C4-2B (cell line): ENCODE results near the gene PSAP.

Source experiments
- ZFX ChIP-seq: fragments of 450-650 bp; IDR thresholded peaks from 2 replicates; pipeline ENCODE4 v1.6.1; 2017
- TF ChIP-seq, protein P1 (sequence below): fragments of 450-650 bp; conservative IDR thresholded peaks from 2 replicates; pipeline ENCODE4 v1.5.1; 2017; ENCODE audit warnings: mild to moderate bottlenecking

DNA sequence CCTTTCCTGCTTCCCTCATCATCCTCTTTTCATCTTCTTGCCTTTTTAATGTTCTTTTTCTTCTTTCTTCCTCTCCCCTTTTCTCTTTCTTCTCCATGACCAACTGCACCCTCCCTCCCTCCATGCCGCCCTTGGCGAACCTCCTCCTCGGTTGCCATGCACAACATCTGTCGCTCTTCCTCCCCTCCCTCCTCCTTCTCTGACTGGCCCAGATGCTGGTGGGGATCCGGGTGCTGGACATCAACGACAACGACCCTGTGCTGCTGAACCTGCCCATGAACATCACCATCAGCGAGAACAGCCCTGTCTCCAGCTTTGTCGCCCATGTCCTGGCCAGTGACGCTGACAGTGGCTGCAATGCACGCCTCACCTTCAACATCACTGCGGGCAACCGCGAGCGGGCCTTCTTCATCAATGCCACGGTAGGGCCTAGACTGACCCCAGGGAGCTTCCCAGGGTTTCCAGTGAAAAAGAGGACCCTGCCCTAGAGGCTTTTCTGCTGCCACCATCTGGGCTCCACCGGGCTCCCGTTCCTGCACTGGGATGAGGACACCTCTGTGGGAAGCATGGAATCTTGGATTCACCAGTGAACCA is 66.3 kb downstream of the PSAP start:
- TF ChIP-seq, protein P1, sequence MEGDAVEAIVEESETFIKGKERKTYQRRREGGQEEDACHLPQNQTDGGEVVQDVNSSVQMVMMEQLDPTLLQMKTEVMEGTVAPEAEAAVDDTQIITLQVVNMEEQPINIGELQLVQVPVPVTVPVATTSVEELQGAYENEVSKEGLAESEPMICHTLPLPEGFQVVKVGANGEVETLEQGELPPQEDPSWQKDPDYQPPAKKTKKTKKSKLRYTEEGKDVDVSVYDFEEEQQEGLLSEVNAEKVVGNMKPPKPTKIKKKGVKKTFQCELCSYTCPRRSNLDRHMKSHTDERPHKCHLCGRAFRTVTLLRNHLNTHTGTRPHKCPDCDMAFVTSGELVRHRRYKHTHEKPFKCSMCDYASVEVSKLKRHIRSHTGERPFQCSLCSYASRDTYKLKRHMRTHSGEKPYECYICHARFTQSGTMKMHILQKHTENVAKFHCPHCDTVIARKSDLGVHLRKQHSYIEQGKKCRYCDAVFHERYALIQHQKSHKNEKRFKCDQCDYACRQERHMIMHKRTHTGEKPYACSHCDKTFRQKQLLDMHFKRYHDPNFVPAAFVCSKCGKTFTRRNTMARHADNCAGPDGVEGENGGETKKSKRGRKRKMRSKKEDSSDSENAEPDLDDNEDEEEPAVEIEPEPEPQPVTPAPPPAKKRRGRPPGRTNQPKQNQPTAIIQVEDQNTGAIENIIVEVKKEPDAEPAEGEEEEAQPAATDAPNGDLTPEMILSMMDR, result no peak
- TF ChIP-seq ZFX, result no peak
